AG08396 (cell line): ENCODE measurements around the gene FBXL19.
A peak's percentile ranks its signal among the peaks of the same experiment; 100 is the strongest.

ENCODE experiments used
- DNase-seq: peaks from one replicate; pipeline ENCODE4 v3.0.0; 2012; ENCODE audit warnings: low spot score, mixed read lengths

The FBXL19 gene

DNA sequence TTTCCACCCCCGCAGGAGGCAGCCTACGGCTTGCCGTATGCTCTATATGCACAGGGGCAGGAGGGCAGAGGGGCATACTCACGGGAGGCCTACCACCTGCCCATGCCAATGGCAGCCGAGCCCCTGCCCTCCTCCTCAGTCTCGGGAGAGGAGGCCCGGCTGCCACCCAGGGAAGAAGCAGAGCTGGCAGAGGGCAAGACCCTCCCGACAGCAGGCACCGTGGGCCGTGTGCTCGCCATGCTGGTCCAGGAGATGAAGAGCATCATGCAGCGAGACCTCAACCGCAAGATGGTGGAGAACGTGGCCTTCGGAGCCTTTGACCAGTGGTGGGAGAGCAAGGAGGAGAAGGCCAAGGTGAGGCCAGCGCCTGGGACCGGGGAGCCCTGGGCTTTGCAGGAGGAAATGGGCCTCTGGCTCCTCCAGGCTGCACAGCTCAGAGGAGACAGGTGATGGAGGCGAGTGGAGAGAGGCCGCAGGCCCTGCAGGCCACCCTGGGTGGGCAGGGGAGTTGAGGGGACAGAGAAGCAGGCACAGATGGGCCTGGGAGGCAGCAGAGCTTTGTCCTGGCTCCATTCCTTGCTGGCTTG, 42.8 kb downstream of the FBXL19 start:
- DNase-seq: no peak

DNA sequence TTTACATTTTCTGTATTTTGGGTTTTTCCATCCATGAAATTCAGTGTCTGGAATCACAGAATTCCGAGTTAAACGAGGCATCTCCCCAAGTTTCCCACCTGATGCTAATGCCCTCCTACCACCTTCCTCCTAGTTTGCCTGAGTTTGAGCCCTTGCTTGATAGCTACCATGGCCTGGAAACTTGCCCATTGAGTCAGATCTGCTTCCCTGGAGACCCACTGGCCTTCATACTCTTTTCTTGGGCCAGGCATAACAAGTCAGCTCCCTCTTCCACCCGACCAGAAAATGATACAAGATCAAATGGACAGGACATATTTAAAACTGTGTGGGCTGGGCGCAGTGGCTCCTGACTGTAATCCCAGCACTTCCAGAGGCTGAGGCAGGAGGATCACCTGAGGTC, 44.4 kb downstream of the FBXL19 start:
- no peak for DNase-seq

DNA sequence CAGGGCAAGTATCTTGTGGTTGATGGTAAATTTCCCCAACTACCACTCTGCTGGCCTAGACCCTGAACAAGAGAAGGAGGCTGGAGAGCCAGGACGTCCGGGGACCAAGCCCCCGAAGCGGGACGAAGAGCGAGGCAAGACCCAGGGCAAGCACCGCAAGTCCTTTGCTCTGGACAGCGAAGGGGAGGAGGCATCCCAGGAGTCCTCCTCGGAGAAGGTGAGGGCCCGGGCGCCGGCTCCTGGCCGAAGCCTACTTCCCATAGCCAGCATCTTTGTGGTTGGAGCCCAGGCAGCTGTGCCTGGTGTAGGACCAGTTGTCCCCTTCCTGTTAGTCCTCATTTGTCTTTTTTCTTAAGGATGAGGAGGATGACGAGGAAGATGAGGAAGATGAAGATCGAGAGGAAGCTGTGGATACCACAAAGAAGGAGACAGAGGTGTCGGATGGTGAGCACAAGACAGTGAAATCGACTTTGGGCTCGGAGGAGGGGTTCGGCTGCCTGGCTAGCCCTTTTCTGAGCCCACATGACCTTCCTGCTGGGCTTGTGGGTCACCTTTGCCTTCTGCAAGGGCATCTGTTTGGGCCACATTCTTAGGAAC, 46.0 kb downstream of the FBXL19 start:
- DNase-seq: no peak

DNA sequence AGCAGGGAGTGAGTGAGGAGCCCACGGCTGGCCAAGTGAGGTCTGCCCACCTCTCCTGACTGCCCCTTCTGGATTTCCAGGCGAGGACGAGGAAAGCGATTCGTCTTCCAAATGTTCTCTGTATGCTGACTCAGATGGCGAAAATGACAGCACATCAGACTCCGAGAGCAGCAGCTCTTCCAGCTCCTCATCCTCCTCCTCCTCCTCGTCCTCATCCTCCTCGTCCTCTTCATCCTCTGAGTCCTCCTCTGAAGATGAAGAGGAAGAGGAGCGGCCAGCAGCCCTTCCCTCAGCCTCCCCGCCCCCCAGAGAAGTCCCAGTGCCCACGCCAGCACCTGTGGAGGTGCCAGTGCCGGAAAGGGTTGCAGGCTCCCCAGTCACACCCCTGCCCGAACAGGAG, 47.9 kb downstream of the FBXL19 start:
- no peak for DNase-seq

DNA sequence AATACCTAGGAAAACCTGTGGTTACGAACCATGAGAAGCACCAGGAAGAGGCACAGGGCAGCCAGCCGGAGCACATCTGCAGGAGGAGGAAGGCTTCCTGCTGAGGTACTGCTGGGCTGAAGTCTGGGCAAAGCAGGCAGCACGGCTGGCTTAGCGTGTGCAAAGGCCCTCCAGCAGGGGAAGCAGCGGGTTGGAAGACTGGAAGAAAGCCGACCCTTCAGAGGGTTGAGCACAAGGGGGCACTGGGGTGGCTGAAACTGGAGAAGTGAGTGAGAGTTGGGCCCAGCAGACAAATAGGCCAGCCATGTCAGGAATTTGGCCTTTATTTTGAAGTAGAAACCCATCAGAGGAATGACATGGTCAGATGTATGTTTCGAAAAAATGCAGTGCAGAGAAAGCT, 49.5 kb downstream of the FBXL19 start:
- peak; percentile 60 for DNase-seq

DNA sequence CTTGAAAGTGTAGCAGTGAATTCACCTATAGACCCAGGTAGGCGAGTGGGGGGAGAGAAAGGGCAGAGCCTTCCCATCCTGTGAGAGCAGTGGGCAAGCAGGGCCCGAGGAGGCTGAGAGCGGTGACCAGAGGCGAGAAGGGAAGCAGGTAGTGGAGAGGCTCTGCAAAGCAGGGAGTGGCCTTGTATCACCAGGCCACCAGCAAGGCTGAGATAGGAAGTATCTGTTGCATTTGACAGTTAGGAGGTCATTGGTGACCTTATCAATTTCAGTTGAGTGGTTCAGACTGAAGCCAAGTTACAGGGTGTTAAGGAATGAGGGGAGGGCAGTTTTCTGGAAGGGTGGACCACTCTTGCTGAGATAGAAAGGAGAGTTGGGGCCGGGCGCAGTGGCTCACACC, 51.0 kb downstream of the FBXL19 start:
- DNase-seq: no peak

DNA sequence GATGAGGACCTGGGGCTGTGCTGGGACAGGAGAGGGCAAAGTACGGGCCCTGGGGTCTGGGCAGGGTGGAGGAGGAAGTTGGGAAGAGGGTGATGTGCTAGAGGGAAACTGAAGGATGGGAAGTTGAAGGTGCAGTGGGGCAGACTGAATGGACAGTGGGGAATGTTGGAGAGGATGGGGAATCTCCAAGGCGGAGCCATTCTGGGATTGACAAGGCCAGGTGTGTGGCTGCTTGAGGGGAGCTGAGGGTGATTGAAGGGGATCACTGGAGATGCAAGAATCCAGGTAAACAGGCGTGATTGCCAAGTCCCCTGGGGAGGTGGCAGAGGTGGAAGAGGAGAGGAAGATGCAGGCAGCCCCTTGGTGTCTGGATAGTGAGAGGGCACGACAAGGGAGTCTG, 53.1 kb downstream of the FBXL19 start:
- DNase-seq: no peak

DNA sequence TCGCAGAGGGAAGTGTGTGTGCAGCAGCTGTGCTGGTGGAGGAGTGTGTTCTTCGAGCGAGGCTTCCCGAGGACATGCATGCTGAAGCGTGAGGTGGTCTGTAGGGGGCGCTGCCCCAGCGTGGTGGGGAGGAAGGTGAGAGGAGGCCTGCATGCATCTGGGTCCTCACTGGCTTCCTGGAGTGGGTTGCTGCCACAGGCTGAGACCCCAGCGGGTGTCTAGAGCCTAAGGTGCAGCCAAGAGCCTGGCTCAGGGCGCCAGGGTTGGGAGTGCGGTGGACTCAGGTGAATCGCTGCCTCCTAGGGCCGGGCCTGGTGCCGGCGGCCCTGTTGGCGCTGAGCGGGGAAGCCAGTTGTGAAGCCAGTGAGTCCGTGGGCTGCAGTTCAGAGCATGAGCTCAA, 54.1 kb downstream of the FBXL19 start:
- DNase-seq: no peak

DNA sequence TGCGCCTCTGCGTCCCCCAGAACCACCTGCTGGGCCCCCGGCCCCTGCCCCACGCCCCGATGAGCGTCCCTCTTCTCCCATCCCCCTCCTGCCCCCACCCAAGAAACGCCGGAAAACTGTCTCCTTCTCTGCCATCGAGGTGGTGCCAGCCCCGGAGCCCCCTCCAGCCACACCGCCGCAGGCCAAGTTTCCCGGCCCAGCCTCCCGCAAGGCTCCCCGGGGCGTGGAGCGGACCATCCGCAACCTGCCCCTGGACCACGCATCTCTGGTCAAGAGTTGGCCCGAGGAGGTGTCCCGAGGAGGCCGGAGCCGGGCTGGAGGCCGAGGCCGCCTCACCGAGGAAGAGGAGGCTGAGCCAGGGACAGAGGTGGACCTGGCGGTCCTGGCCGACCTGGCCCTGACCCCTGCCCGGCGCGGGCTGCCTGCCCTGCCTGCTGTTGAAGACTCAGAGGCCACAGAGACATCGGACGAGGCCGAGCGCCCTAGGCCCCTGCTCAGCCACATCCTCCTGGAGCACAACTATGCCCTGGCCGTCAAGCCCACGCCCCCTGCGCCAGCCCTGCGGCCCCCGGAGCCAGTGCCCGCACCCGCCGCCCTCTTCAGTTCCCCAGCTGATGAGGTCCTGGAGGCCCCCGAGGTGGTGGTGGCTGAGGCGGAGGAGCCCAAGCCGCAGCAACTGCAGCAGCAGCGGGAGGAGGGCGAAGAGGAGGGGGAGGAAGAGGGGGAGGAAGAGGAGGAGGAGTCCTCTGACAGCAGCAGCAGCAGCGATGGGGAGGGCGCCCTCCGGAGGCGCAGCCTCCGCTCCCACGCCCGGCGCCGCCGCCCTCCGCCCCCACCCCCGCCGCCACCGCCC, 56.0 kb downstream of the FBXL19 start:
- DNase-seq: no peak

DNA sequence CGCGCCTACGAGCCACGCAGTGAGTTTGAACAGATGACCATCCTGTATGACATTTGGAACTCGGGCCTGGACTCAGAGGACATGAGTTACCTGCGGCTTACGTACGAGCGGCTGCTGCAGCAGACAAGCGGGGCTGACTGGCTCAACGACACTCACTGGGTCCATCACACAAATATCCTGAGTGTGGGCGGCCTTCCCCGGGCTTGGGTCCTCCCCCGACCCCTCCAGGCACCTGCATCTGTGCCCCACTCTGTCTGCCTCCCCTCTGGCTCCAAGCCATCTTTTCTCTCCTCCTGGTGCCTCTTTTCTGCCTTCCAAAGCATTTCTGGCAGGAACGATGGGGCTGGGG, 56.6 kb downstream of the FBXL19 start:
- DNase-seq: no peak

DNA sequence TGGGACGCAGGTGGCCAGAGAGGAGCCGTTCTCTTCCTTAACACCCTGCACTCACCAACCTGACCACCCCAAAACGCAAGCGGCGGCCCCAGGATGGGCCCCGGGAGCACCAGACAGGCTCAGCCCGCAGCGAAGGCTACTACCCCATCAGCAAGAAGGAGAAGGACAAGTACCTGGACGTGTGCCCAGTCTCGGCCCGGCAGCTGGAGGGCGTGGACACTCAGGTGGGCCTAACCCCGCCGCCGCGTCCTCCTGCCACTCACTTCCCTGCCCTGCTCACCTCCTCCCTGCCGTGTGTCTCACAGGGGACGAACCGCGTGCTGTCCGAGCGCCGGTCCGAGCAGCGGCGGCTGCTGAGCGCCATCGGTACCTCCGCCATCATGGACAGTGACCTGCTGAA, 57.1 kb downstream of the FBXL19 start:
- no peak for DNase-seq

DNA sequence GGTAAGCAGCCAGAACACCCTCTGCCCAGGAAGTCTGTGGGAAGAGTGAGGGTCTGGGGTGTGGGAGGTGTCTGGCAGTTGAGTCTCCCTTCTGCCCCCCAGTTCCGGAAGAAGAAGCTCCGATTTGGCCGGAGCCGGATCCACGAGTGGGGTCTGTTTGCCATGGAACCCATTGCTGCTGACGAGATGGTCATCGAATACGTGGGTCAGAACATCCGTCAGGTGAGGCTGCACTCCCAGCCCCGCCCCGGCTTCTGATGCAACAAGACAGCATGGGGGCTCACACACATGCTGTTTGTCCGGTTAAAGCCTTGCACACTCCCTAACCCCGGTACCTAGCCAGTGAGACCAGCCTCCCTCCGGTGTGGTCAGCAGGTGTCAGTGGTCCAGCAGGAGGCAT, 57.6 kb downstream of the FBXL19 start:
- DNase-seq: no peak

DNA sequence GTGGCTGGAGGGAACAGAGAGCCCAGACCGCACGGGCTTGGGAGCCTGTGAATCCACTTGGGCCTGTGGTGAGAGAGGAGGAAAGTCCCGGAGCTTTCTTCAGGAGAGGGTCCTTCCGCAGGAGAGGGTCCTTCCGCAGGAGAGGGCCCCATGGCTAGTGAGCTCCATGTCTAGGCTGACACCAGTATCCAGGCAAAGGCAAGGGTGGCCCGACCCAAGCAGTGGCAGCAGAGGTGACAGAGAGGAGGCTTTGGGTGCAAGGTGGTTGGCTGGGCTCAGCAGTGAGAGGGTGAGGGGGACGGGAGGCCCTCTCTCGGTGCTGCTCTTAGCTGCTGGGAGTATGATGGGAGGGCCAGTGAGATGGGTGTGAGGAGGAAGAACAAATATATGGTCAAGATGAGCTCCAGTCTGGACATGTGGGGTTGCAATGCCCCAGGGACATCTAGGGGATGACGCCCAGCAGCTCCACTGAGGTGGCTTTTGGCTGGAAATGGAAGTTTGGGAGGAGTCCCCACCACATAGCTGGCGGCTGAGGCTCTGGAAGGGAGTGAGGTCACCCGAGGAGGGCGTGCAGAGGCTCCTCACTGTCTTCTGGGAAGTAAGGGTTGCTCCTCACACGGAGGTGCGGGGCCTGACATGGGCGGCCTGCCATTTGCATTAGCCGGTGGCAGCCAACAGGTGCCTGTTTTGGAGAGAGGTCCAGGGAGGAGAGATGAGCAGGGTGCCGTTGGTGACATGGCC, 59.3 kb downstream of the FBXL19 start:
- no peak for DNase-seq

DNA sequence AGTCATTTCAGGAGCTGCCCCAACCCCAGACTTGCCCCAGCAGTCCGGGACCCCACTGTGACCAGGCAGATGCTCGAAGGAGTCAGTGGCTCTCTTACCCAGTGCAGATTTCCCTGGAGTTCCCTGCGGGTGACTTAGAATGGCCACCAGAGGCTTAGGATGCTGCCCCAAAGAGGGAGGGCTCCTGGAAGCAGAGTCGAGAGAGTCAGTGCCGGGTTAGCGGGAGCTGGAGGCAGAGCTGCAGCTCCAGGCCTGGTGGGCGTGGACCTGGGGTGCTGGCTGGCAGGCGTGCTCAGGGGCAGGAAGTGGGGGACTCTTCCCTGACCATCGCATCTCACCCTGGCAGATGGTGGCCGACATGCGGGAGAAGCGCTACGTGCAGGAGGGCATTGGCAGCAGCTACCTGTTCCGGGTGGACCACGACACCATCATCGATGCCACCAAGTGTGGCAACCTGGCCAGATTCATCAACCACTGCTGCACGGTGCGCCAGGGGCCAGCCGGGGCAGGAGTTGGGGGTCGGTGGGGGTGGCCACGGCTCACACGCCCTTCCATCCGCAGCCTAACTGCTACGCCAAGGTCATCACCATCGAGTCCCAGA, 60.0 kb downstream of the FBXL19 start:
- no peak for DNase-seq

DNA sequence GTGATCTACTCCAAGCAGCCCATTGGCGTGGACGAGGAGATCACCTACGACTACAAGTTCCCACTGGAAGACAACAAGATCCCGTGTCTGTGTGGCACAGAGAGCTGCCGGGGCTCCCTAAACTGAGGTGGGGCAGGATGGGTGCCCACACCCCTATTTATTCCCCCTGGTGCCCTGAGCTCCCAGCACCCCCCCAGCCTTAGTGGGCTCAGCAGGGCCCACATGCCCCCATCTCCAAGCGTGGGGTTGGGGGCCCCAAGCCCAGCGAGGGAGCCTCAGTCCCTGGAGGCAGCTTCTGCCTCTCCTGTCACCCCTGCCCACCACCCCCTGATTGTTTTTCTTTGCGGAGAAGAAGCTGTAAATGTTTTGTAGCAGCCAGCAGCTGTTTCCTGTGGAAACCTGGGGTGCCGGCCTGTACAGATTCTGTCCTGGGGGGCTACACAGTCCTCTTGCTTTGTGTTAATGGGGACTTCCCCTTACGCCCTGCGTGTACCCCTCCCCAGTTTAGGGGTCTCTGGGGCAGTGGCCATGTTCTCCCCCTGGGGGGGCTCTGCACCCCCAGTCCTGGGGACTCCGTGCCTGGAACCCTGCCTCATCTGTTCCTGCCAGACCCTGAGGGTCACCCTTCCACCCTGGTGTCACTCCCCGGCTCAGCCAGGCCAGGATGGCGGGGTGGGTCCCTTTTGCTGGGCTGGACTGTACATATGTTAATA, 60.7 kb downstream of the FBXL19 start:
- DNase-seq: no peak

DNA sequence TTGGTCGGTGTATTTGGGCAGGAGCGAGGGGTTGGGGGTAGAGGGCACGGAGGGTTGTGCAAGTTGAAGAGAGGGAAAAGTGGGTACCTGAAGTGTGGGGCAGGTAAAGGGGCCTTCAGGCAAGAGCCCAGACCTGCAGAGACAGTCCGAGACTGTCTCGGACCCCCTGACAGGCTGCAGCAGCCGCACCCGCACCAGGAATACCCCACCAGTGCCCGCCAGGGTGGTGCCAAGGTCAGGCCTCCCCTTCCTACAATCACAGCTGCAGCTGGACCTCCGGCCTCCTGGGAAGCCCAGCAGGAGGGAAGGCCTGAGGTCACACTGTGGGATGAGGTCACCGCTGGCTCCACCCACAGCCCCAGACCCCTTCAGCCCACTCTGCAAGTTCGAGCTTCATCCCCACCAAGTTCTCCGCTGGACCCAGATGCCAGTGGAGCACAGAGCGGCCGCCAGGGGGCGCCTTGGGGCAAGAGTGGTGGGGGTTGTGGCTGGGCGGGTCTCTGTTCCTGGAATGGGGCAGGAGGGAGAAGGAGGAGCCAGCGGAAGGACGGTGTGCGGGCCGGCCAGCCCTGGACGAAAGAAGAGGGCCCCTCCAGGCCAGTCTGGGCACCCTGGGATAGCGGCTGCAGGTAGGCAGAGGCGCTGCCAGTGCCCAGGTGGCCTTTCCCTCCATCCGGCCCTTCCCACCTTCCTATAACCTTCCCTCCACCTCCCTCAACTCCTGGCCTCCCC, 61.5 kb downstream of the FBXL19 start, which contains the start of gene HSD3B7:
HSD3B7 (plus strand) TSS at position 539 of the 732 bp plus-strand sequence. CDS start 452 bp downstream, outside the sequence.
- peak; percentile 97 for DNase-seq

DNA sequence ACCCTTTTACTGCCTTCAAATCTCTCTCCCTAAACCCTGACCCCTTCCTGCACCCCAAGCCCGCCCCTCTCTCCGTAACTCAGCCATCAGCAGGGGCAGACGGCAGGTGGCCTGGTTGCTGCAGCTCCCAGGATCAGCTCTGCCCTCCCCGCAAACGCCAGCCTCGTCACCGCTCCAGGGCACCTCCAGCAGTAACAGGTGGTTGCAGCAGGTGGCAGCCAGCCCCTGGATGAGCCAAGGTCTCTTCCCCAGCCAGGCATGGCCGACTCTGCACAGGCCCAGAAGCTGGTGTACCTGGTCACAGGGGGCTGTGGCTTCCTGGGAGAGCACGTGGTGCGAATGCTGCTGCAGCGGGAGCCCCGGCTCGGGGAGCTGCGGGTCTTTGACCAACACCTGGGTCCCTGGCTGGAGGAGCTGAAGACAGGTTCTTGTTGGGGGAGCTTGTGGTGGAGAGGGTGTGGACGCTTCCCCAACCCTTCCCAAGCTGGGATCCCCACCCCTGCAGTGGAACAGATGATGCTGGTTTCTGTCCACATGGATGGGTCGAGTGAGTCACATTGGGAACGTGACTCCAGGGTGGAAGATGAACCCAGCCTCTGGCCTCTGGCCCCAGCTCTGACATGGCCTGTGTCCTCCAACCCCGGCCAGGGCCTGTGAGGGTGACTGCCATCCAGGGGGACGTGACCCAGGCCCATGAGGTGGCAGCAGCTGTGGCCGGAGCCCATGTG, 62.2 kb downstream of the FBXL19 start:
- peak; percentile 60 for DNase-seq

DNA sequence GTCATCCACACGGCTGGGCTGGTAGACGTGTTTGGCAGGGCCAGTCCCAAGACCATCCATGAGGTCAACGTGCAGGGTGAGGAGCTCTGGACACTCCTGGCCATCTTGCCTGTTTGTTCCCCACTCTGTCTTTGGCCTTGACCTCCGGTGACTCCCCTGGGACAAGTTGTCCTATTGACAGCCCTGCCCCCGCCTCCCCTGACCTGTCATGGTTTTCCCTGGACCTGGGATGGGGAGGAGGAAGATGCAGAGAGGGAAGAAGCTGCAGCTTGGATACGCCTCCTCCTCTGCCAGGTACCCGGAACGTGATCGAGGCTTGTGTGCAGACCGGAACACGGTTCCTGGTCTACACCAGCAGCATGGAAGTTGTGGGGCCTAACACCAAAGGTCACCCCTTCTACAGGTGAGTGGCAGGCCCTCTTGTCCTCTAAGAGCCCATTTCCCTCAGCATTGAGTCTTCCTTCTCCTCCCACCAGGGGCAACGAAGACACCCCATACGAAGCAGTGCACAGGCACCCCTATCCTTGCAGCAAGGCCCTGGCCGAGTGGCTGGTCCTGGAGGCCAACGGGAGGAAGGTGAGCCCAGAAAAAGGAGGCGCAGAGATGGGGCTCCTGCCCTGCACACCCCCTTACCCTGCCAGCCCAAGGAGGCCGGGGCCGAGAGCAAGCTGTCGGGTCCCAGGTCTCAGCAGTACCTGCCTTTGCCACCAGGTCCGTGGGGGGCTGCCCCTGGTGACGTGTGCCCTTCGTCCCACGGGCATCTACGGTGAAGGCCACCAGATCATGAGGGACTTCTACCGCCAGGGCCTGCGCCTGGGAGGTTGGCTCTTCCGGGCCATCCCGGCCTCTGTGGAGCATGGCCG, 63.0 kb downstream of the FBXL19 start:
- DNase-seq: no peak

DNA sequence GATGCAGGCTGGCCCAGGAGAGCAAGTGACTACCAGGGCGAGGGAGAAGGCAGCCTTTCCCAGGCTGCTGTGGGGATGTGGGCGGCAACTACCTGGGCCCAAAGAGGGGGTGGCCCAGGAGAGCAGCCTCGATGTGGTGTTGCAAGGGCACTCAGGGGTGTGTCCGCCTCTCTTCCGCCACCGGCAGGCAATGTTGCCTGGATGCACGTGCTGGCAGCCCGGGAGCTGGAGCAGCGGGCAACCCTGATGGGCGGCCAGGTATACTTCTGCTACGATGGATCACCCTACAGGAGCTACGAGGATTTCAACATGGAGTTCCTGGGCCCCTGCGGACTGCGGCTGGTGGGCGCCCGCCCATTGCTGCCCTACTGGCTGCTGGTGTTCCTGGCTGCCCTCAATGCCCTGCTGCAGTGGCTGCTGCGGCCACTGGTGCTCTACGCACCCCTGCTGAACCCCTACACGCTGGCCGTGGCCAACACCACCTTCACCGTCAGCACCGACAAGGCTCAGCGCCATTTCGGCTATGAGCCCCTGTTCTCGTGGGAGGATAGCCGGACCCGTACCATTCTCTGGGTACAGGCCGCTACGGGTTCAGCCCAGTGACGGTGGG, 64.3 kb downstream of the FBXL19 start:
- DNase-seq: no peak
